ENCODE results near the gene TMEM42. TPM values are rescaled to one million over a fixed set of nuclear protein-coding genes. Genes with fewer than 3 reads are reported as not detected.

TMEM42 gene
- polyA plus RNA-seq, 1 of the 3 experiments (the other 2 are of a cell fraction), result 32.8 TPM

- Histone ChIP-seq H3K27me3 (ENCODE audit: insufficient read depth) (no peaks in the 10 kb centered on the region), H3K27ac (ENCODE audit: low read depth in 2 of 2, low read length in 1 of 2) (no peak overlapping the region), H4K20me1 (ENCODE audit: insufficient read depth) (no peaks in the 10 kb centered on the region), H3K9ac (no peak overlapping the region), H3K79me2 (ENCODE audit: insufficient read depth) (no peaks in the 10 kb centered on the region), H3K4me2 (0 out of 2 replicates have a peak overlapping the region, but pooled peaks have one; percentile 21), H3F3A (replicated peaks; ENCODE audit: insufficient read depth) (peaks cover 10% of the 10 kb centered on the region), H2AFZ (ENCODE audit: low read depth) (no peak overlapping the region), H3K9me3 (no peaks in the 10 kb centered on the region), H3K4me3 (ENCODE audit: low read depth in 2 of 2, low read length in 1 of 2) (no peak overlapping the region), H3K4me1 (ENCODE audit: control insufficient read depth in 1 of 2, insufficient read depth in 2 of 2, low read depth in 1 of 2, low read length in 1 of 2) (peaks cover 6 to 21% of the 10 kb centered on the region in 2 experiments; a peak in 3 of 4 replicates), H3K36me3 (replicated peaks in 1 of 2; ENCODE audit: control insufficient read depth in 1 of 2, insufficient read depth in 2 of 2, low read length in 1 of 2) (no peaks in the 10 kb centered on the region), H3K9me2 (no peaks in the 10 kb centered on the region)
- WGBS (ENCODE audit: low lambda C conversion rate), result 64% methylated on average over 2 of the region's 3 CpGs
- CTCF ChIA-PET, result interaction anchor here (0.8 kb wide), 1 partner anchor 16 kb away, joined by 4 read pairs; no protein-coding TSS in a partner anchor
- POLR2A ChIA-PET, result no interaction called here
- DNase-seq, result no peak
- TF ChIP-seq RCOR1 (IDR thresholded peaks at IDR 0.05; ENCODE audit: low read length), result no peak
- no peak for TF ChIP-seq YY1 (IDR thresholded peaks at IDR 0.05; ENCODE audit: low read depth)
- no peak for TF ChIP-seq EZH2phosphoT487 (IDR thresholded peaks at IDR 0.05; ENCODE audit: borderline replicate concordance, low read depth)
- no peak for TF ChIP-seq JUND (IDR thresholded peaks at IDR 0.05)
- no peak for TF ChIP-seq MEF2A (IDR thresholded peaks at IDR 0.05; ENCODE audit: borderline replicate concordance, low read depth)
- TF ChIP-seq GABPA (IDR thresholded peaks at IDR 0.05; ENCODE audit: low read depth), result no peak
- no peak for TF ChIP-seq RFX5 (IDR thresholded peaks at IDR 0.05; ENCODE audit: low read length)
Measured at GRCh38 chr3:44886561-44886960, 24.8 kb downstream of the TMEM42 start.

- CTCF ChIA-PET, result no interaction called here
- Histone ChIP-seq H4K20me1 (ENCODE audit: insufficient read depth) (no peaks in the 10 kb centered on the region), H3F3A (replicated peaks; ENCODE audit: insufficient read depth) (peaks cover 10% of the 10 kb centered on the region), H3K27ac (ENCODE audit: low read depth in 2 of 2, low read length in 1 of 2) (no peak overlapping the region), H3K4me1 (ENCODE audit: control insufficient read depth in 1 of 2, insufficient read depth in 2 of 2, low read depth in 1 of 2, low read length in 1 of 2) (peaks cover 6 to 21% of the 10 kb centered on the region in 2 experiments; a peak in 3 of 4 replicates), H3K9me3 (no peaks in the 10 kb centered on the region), H3K27me3 (ENCODE audit: insufficient read depth) (no peaks in the 10 kb centered on the region), H3K9me2 (no peaks in the 10 kb centered on the region), H3K9ac (no peak overlapping the region), H3K4me2 (no peak overlapping the region), H3K4me3 (ENCODE audit: low read depth in 2 of 2, low read length in 1 of 2) (no peak overlapping the region), H3K79me2 (ENCODE audit: insufficient read depth) (no peaks in the 10 kb centered on the region), H3K36me3 (replicated peaks in 1 of 2; ENCODE audit: control insufficient read depth in 1 of 2, insufficient read depth in 2 of 2, low read length in 1 of 2) (no peaks in the 10 kb centered on the region), H2AFZ (ENCODE audit: low read depth) (no peak overlapping the region)
- TF ChIP-seq TAF1 (IDR thresholded peaks at IDR 0.05; ENCODE audit: borderline replicate concordance, low read depth, low read length), result no peak
- no peak for TF ChIP-seq ELF1 (IDR thresholded peaks at IDR 0.05)
- TF ChIP-seq, protein P1, sequence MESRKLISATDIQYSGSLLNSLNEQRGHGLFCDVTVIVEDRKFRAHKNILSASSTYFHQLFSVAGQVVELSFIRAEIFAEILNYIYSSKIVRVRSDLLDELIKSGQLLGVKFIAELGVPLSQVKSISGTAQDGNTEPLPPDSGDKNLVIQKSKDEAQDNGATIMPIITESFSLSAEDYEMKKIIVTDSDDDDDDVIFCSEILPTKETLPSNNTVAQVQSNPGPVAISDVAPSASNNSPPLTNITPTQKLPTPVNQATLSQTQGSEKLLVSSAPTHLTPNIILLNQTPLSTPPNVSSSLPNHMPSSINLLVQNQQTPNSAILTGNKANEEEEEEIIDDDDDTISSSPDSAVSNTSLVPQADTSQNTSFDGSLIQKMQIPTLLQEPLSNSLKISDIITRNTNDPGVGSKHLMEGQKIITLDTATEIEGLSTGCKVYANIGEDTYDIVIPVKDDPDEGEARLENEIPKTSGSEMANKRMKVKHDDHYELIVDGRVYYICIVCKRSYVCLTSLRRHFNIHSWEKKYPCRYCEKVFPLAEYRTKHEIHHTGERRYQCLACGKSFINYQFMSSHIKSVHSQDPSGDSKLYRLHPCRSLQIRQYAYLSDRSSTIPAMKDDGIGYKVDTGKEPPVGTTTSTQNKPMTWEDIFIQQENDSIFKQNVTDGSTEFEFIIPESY (IDR thresholded peaks at IDR 0.05; ENCODE audit: borderline replicate concordance, low read depth), result no peak
- TF ChIP-seq NFIC (IDR thresholded peaks at IDR 0.05; ENCODE audit: borderline replicate concordance), result no peak
- no peak for TF ChIP-seq GABPA (IDR thresholded peaks at IDR 0.05; ENCODE audit: low read depth)
- no peak for TF ChIP-seq FOSL2 (IDR thresholded peaks at IDR 0.05; ENCODE audit: borderline replicate concordance, low read depth)
- TF ChIP-seq CHD2 (IDR thresholded peaks at IDR 0.05; ENCODE audit: low read length, partially characterized antibody), result no peak
- TF ChIP-seq TEAD4 (IDR thresholded peaks at IDR 0.05; ENCODE audit: borderline replicate concordance, insufficient read depth), result no peak
- TF ChIP-seq MEF2A (IDR thresholded peaks at IDR 0.05; ENCODE audit: borderline replicate concordance, low read depth), result no peak
- TF ChIP-seq RFX5 (IDR thresholded peaks at IDR 0.05; ENCODE audit: low read length), result no peak
- no peak for TF ChIP-seq JUND (IDR thresholded peaks at IDR 0.05)
- no peak for TF ChIP-seq SMC3 (IDR thresholded peaks at IDR 0.05; ENCODE audit: low read depth, low read length)
- no peak for TF ChIP-seq GATA2 (CRISPR knock-in tag; IDR thresholded peaks at IDR 0.05)
- TF ChIP-seq, protein P2, sequence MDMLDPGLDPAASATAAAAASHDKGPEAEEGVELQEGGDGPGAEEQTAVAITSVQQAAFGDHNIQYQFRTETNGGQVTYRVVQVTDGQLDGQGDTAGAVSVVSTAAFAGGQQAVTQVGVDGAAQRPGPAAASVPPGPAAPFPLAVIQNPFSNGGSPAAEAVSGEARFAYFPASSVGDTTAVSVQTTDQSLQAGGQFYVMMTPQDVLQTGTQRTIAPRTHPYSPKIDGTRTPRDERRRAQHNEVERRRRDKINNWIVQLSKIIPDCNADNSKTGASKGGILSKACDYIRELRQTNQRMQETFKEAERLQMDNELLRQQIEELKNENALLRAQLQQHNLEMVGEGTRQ (IDR thresholded peaks at IDR 0.05; ENCODE audit: borderline replicate concordance, low read depth, low read length), result no peak
- WGBS (ENCODE audit: low lambda C conversion rate), result 81% methylated on average over 7 of the region's 7 CpGs
- POLR2A ChIA-PET, result no interaction called here
- DNase-seq, result no peak
Measured at GRCh38 chr3:44887101-44887500, 25.4 kb downstream of the TMEM42 start.
